Panc1 (cell line): ENCODE data around the gene IWS1. TPM values are rescaled to one million over a fixed set of nuclear protein-coding genes. Genes with fewer than 3 reads are reported as not detected.

Experiments
- ATAC-seq: fragments of 200-7000 bp; cut with Tn5 transposase; 2 replicates; pipeline ENCODE4 v1.9.1; 2020; ENCODE audit warnings: mild to moderate bottlenecking, moderate library complexity
- BruUV-seq: library from RNA; stranded (reverse); fragments of 400-500 nt; replicated peaks from 2 replicates; lab custom pipeline; 2021; lab: Mats Ljungman, UMichigan
- CTCF ChIA-PET: fragments of 300-600 bp; sonication (Branson Sonifier 250); formaldehyde crosslinking; loops from one replicate; lab custom pipeline; 2022; ENCODE audit warnings: antibody characterized with exemption; lab: Charles Lee
- POLR2A ChIA-PET: fragments of 300-600 bp; sonication (Branson Sonifier 250); formaldehyde crosslinking; loops from one replicate; lab custom pipeline; 2022; ENCODE audit warnings: antibody characterized with exemption; lab: Charles Lee
- DNase-seq: peaks from one replicate; pipeline ENCODE4 v3.0.0-alpha.2; 2010; ENCODE audit warnings: low read depth, low spot score
- H3K27ac ChIP-seq: 2 replicates; pipeline ENCODE4 v1.5.1; 2011; ENCODE audit warnings: mild to moderate bottlenecking, low read length, inconsistent platforms
- H3K27me3 ChIP-seq: fragments of 200-500 bp; sonication (Bioruptor generic); 2 replicates; pipeline ENCODE4 v1.6.0; 2014; ENCODE audit warnings: low read length, inconsistent platforms; ENCODE audit not compliant: control insufficient read depth, insufficient read depth
- H3K36me3 ChIP-seq: fragments of 200-500 bp; sonication (Bioruptor generic); 2 replicates; pipeline ENCODE4 v1.5.1; 2014; ENCODE audit warnings: inconsistent platforms, mild to moderate bottlenecking, low read length, moderate library complexity; ENCODE audit not compliant: control insufficient read depth, insufficient read depth
- H3K4me1 ChIP-seq: 2 replicates; pipeline ENCODE4 v1.5.1; 2011; ENCODE audit warnings: inconsistent platforms, mild to moderate bottlenecking, low read length, moderate library complexity; ENCODE audit not compliant: control insufficient read depth, insufficient read depth
- H3K4me3 ChIP-seq, 2 experiments: 2 replicates each; pipeline ENCODE4 v1.5.1; 2011 to 2012; ENCODE audit warnings: low read depth in 2 of 2, low read length in 2 of 2, mild to moderate bottlenecking in 2 of 2, inconsistent platforms in 1 of 2, moderate library complexity in 1 of 2
- H3K9me3 ChIP-seq: fragments of 200-500 bp; sonication (Bioruptor generic); 2 replicates; pipeline ENCODE4 v1.5.1; 2014; ENCODE audit warnings: low read depth, mild to moderate bottlenecking, inconsistent platforms, low read length, moderate library complexity; ENCODE audit not compliant: control insufficient read depth, insufficient read depth
- CTCF ChIP-seq: fragments of 450-650 bp; IDR thresholded peaks from 2 replicates; pipeline ENCODE4 v1.5.1; 2017; ENCODE audit warnings: mild to moderate bottlenecking
- POLR2AphosphoS5 ChIP-seq: IDR thresholded peaks from 2 replicates; pipeline ENCODE4 v1.6.1; 2012; ENCODE audit warnings: mild to moderate bottlenecking, low read depth, low read length, moderate library complexity
- REST ChIP-seq, 2 experiments: IDR thresholded peaks; 2 replicates each; pipeline ENCODE4 v1.6.1; 2011 to 2012; ENCODE audit warnings: low read depth in 2 of 2, control low read depth in 1 of 2, low read length in 1 of 2, mild to moderate bottlenecking in 1 of 2, moderate library complexity in 1 of 2; ENCODE audit not compliant: insufficient read depth in 1 of 2
- SIN3A ChIP-seq: IDR thresholded peaks from 2 replicates; pipeline ENCODE4 v1.6.1; 2012; ENCODE audit warnings: low read depth, mild to moderate bottlenecking, low read length, moderate library complexity, borderline replicate concordance; ENCODE audit not compliant: insufficient read depth
- TCF7L2 ChIP-seq: IDR thresholded peaks from 2 replicates; pipeline ENCODE4 v1.6.1; 2011; ENCODE audit warnings: mild to moderate bottlenecking, low read depth, low read length, inconsistent platforms
- in situ Hi-C: cut with HindIII; loops from 2 replicates; pipeline ENCODE4 v1.10.0; 2016; ENCODE audit warnings: low sequenced_read_pairs, low pct_unique_long_range_greater_than_20kb
- intact Hi-C: fragments of 100-400 bp; cut with micrococcal nuclease; formaldehyde crosslinking; loops from one replicate; pipeline ENCODE4 v1.10.0; 2022; ENCODE audit not compliant: unreplicated experiment
- total RNA-seq: library from RNA; stranded (reverse); gene quantifications from one replicate; pipeline ENCODE4 v1.2.1, GENCODE V29; 2021; ENCODE audit not compliant: unreplicated experiment

Gene IWS1
- total RNA-seq, 1 experiment from 2014 or later, result 48.6 TPM

- CTCF ChIA-PET, result no interaction called here
- Histone ChIP-seq H3K27ac (no peak overlapping the region), H3K36me3 (no peaks in the 10 kb centered on the region), H3K27me3 (no peaks in the 10 kb centered on the region), H3K4me3 (no peak overlapping the region), H3K4me1 (no peaks in the 10 kb centered on the region), H3K9me3 (no peaks in the 10 kb centered on the region)
- no peak for TF ChIP-seq SIN3A
- no peak for TF ChIP-seq POLR2AphosphoS5
- no peak for TF ChIP-seq CTCF
- no peak for TF ChIP-seq REST (IDR thresholded peaks at IDR 0.05; ENCODE audit: insufficient read depth in 1 of 2, low read depth in 2 of 2, low read length in 1 of 2)
- no peak for TF ChIP-seq TCF7L2
- DNase-seq, result no peak
- ATAC-seq, result no peak
- intact Hi-C loops (no loop called here), in situ Hi-C loops (no loop called here)
- BruUV-seq, result no TSS peak
- POLR2A ChIA-PET, result interaction anchor here (0.6 kb wide), 1 partner anchor 187 kb away, joined by 3 read pairs; no protein-coding TSS in a partner anchor
Measured at GRCh38 chr2:127456960-127457359, 69.3 kb downstream of the IWS1 start.

GRCh38 chr2:127455566-127456493, 70.5 kb downstream of the IWS1 start:
- DNase-seq (no peak), ATAC-seq (no peak)
- ChIA-PET CTCF (no interaction called here), POLR2A (no interaction called here)
- in situ Hi-C loops, result no loop called here
- H3K27me3 ChIP-seq, result no peaks in the 10 kb centered on the region
- TF ChIP-seq SIN3A (no peak), POLR2AphosphoS5 (no peak), CTCF (no peak), TCF7L2 (no peak), REST (IDR thresholded peaks at IDR 0.05; ENCODE audit: insufficient read depth in 1 of 2, low read depth in 2 of 2, low read length in 1 of 2) (no peak)
- no peaks in the 10 kb centered on the region for H3K4me1 ChIP-seq
- H3K27ac ChIP-seq, result no peak overlapping the region
- BruUV-seq, result no TSS peak
- intact Hi-C loops, result no loop called here
- H3K9me3 ChIP-seq, result no peaks in the 10 kb centered on the region
- no peaks in the 10 kb centered on the region for H3K36me3 ChIP-seq
- no peak overlapping the region for H3K4me3 ChIP-seq
